ENCODE data around the gene MED15.

Gene MED15

DNA sequence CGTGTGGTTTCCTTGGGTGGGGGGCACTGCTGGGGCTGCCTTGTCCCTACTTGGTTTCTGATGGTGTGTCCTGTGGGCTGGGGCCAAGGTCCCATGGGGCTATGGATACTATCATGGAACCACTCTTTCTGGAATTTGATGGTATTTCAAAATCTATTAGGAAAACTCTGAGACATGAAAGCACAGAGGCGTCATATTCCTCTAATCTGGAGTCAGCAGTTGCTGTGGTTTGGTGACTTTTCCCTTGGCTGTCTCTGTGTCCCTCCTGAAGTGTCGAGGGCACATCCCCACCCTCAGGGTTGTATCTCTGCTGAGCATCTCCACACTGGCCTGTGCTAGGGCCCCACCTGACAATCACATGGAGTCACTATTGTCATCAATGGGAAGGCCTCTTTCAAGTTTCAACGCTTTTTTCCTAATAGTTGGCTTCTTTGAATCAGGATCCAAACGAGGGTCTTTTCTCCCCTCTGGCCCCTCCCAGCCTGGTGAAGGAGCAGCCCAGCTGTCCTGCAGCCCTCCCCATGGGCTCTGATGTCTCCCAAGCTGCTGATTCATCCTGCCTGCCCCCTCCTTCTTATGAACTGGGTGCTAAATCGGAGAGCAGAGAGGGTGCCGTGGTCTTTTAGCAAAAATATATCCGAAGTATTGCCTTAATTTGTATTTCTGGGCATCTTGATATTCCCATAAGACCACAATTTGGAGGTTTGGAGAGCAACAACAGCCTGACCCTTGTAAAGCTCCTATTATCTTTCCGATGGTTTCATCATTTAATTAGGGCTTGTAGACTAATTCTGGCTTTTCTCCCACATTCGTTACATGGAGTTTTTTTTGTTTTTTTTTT, 38.5 kb downstream of the MED15 start:
- peaks cover 8 to 58% (median 39%) of the 10 kb centered on the region in 4 donors for H3K4me1 ChIP-seq
- no peak overlapping the region for H3K4me3 ChIP-seq
- no peak for TF ChIP-seq CTCF (IDR thresholded peaks at IDR 0.05)
- intact Hi-C loops (cut with DNase I; ENCODE audit: low total_unique reads) = no loop called here
- peak in 1 of 2 donors; percentile 62 for DNase-seq
- peak overlapping the region; percentile 39 to 47 for H3K27ac ChIP-seq
- H3K36me3 ChIP-seq = peaks cover 0 to 24% (median 20%) of the 10 kb centered on the region in 3 donors
- no peaks in the 10 kb centered on the region for H3K27me3 ChIP-seq
- H3K9me3 ChIP-seq = no peaks in the 10 kb centered on the region

- Histone ChIP-seq H3K27ac (peak overlapping the region; percentile 24 to 47), H3K9me3 (no peaks in the 10 kb centered on the region), H3K36me3 (peaks cover 0 to 20% (median 18%) of the 10 kb centered on the region in 3 donors), H3K4me1 (peaks cover 10 to 64% (median 45%) of the 10 kb centered on the region in 4 donors), H3K4me3 (no peak overlapping the region), H3K27me3 (no peaks in the 10 kb centered on the region)
- intact Hi-C loops (cut with DNase I; ENCODE audit: low total_unique reads) = no loop called here
- peak in 1 of 2 donors; percentile 59 for DNase-seq
- TF ChIP-seq CTCF (IDR thresholded peaks at IDR 0.05) = no peak
Observed at GRCh38 chr22:20546541-20546950, 39.1 kb downstream of the MED15 start.

DNA sequence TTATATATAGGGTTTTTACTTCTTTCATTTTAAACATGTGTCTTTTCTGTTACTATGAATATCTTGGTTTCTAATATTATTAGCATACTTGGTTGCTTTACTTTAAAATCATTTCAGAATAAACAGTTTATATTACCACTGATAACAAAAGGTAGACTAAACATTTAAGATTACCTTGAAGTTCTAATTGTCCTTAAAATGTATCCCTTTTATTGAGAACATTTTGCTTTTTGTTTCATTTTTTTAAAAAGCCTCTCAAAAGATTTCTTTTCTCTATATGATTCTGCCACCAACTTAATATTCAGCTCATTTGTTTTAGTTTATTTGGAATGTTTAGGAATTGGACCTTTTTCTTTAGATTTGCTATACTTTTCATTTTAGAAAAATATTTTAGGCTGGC, 39.6 kb downstream of the MED15 start:
- no peak overlapping the region for H3K4me3 ChIP-seq
- intact Hi-C loops (cut with DNase I; ENCODE audit: low total_unique reads) = no loop called here
- DNase-seq = no peak
- peaks cover 0 to 19% (median 13%) of the 10 kb centered on the region in 3 donors for H3K36me3 ChIP-seq
- H3K4me1 ChIP-seq = peaks cover 14 to 69% (median 50%) of the 10 kb centered on the region in 4 donors
- no peaks in the 10 kb centered on the region for H3K27me3 ChIP-seq
- TF ChIP-seq CTCF (IDR thresholded peaks at IDR 0.05) = no peak
- no peaks in the 10 kb centered on the region for H3K9me3 ChIP-seq
- peak overlapping the region; percentile 24 to 47 for H3K27ac ChIP-seq

- peaks cover 0 to 19% (median 7%) of the 10 kb centered on the region in 3 donors for H3K36me3 ChIP-seq
- no peaks in the 10 kb centered on the region for H3K9me3 ChIP-seq
- H3K27ac ChIP-seq = peak overlapping the region; percentile 92 to 96
- DNase-seq = peak in 1 of 2 donors; percentile 28
- no peak for TF ChIP-seq CTCF (IDR thresholded peaks at IDR 0.05)
- no peak overlapping the region for H3K4me3 ChIP-seq
- H3K27me3 ChIP-seq = no peaks in the 10 kb centered on the region
- intact Hi-C loops (cut with DNase I; ENCODE audit: low total_unique reads) = no loop called here
- peaks cover 17 to 87% (median 67%) of the 10 kb centered on the region in 4 donors for H3K4me1 ChIP-seq
Observed at GRCh38 chr22:20548806-20549205, 41.4 kb downstream of the MED15 start.

DNA sequence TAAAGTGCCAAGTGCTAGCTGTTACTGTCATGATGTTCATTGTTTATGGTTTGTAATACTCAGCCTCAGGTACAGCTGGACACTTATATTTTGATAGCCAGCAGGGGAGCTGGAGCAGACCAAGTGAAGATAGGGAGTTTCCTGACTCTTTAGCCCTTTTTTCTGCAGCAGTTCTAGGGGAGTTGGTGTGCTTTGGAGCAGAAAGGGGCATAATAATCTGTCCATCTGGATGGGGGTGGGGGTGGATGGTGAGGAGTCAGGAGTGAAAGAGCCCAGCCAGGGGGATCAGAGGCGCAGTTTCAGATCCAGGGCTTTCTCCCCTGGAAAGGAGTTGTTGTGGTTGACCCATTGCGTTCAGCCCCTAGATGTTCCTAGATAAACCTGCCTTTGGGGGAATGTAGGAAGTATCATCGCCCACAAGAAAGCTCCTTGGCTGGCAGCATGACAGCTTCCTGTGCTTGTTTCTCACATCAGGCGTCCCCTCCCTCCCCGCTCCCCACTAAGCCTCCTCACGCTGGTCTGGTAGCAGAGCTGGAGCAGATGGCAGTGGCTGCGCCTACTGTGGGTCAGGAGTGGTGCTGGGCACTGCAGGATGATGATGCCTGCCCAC, 41.9 kb downstream of the MED15 start:
- no peaks in the 10 kb centered on the region for H3K27me3 ChIP-seq
- intact Hi-C loops (cut with DNase I; ENCODE audit: low total_unique reads) = no loop called here
- H3K9me3 ChIP-seq = no peaks in the 10 kb centered on the region
- peaks cover 0 to 22% (median 10%) of the 10 kb centered on the region in 3 donors for H3K36me3 ChIP-seq
- peak overlapping the region; percentile 92 to 96 for H3K27ac ChIP-seq
- no peak overlapping the region for H3K4me3 ChIP-seq
- peak in 1 of 2 donors; percentile 64 for DNase-seq
- H3K4me1 ChIP-seq = peaks cover 22 to 88% (median 72%) of the 10 kb centered on the region in 4 donors
- TF ChIP-seq CTCF (IDR thresholded peaks at IDR 0.05) = no peak
